Thoracic aorta (tissue), 2 donors: ENCODE data around the gene EXO1. TPM values are rescaled to one million over a fixed set of nuclear protein-coding genes. Genes with fewer than 3 reads are reported as not detected.

ENCODE experiments used
- ATAC-seq: fragments of 150-250 bp; one replicate; pipeline ENCODE4 v1.8.0; 2017; ENCODE audit warnings: low read depth; ENCODE audit not compliant: insufficient number of reproducible peaks, low FRiP score
- DNase-seq: peaks from one replicate; pipeline ENCODE4 v3.0.0-alpha.2; 2020; ENCODE audit warnings: low spot score
- H3K27ac ChIP-seq, 2 donors: fragments of 200-600 bp; sonication (generic); 1 replicate in 1 of 2; 2 replicates in 1 of 2; pipeline ENCODE4 v1.5.1; 2016; ENCODE audit warnings: mild to moderate bottlenecking in 2 of 2, moderate library complexity in 2 of 2
- H3K27me3 ChIP-seq: fragments of 200-600 bp; sonication (generic); replicated peaks from 2 replicates; pipeline ENCODE4 v1.6.0; 2016; ENCODE audit warnings: mild to moderate bottlenecking; ENCODE audit not compliant: insufficient read depth
- H3K36me3 ChIP-seq: fragments of 200-600 bp; sonication (generic); one replicate; pipeline ENCODE4 v1.5.1; 2016
- H3K4me1 ChIP-seq, 2 donors: fragments of 200-600 bp; sonication (generic); 1 replicate in 1 of 2; 2 replicates in 1 of 2; pipeline versions ENCODE4 v1.5.1 to v1.6.0; 2016; ENCODE audit warnings: low read depth in 2 of 2, mild to moderate bottlenecking in 1 of 2; ENCODE audit not compliant: control insufficient read depth in 1 of 2
- H3K4me3 ChIP-seq: fragments of 200-600 bp; sonication (generic); 2 replicates; pipeline ENCODE4 v1.5.1; 2016; ENCODE audit warnings: mild to moderate bottlenecking
- H3K9me3 ChIP-seq: fragments of 200-600 bp; sonication (generic); 2 replicates; pipeline ENCODE4 v1.5.1; 2016
- CTCF ChIP-seq: fragments of 200-600 bp; sonication (generic); IDR thresholded peaks from one replicate; pipeline ENCODE4 v1.5.1; 2019; ENCODE audit warnings: antibody characterized with exemption
- total RNA-seq, 2 donors: library from RNA; depleted of rRNA; stranded (reverse); fragments of >200 nt; gene quantifications; one replicate each; pipeline versions ENCODE4 v1.1.0 to v1.2.3, GENCODE V29; 2016

The EXO1 gene
- total RNA-seq, 2 donors from 2014 or later, result 0.42 TPM; not detected in 1

- DNase-seq (no peak), ATAC-seq (no peak)
- Histone ChIP-seq H3K27ac (no peak overlapping the region), H3K4me1 (no peaks in the 10 kb centered on the region), H3K27me3 (no peaks in the 10 kb centered on the region), H3K9me3 (no peaks in the 10 kb centered on the region), H3K36me3 (no peaks in the 10 kb centered on the region), H3K4me3 (no peak overlapping the region)
- no peak for TF ChIP-seq CTCF
These were observed 8.5 kb upstream of the EXO1 start for GRCh38 chr1:241839369-241839979.

GRCh38 chr1:241840164-241840563 lies 7.8 kb upstream of the EXO1 start:
- no peaks in the 10 kb centered on the region for H3K36me3 ChIP-seq
- no peak overlapping the region for H3K4me3 ChIP-seq
- no peaks in the 10 kb centered on the region for H3K9me3 ChIP-seq
- no peaks in the 10 kb centered on the region for H3K4me1 ChIP-seq
- ATAC-seq, result no peak
- TF ChIP-seq CTCF, result no peak
- H3K27me3 ChIP-seq, result no peaks in the 10 kb centered on the region
- no peak overlapping the region for H3K27ac ChIP-seq
- DNase-seq, result no peak

DNA sequence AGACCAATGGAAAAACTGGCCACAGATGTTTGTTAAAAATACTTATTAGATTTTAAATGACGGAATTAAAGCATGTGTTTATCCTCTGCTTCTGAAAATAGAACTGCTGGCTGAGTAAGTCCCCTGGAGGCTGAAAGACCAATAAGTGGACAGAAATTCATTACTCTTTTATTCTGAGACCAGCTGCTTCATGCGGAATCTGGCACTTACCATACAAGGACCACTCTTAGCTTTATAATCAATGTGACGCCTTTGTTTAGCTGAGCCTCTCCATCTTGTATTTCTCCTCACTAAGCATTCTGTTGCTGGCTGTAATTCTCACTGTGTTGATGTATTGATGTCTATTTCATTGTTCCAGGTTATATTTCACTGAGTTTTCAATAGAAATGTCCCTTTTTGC lies 6.3 kb upstream of the EXO1 start:
- no peak overlapping the region for H3K4me3 ChIP-seq
- no peaks in the 10 kb centered on the region for H3K36me3 ChIP-seq
- no peaks in the 10 kb centered on the region for H3K27me3 ChIP-seq
- no peaks in the 10 kb centered on the region for H3K4me1 ChIP-seq
- no peak for DNase-seq
- no peak overlapping the region for H3K27ac ChIP-seq
- no peak for ATAC-seq
- H3K9me3 ChIP-seq, result no peaks in the 10 kb centered on the region
- TF ChIP-seq CTCF, result no peak

GRCh38 chr1:241842565-241842964 lies 5.4 kb upstream of the EXO1 start:
- H3K36me3 ChIP-seq, result no peaks in the 10 kb centered on the region
- H3K27ac ChIP-seq, result no peak overlapping the region
- H3K4me1 ChIP-seq, result no peaks in the 10 kb centered on the region
- no peaks in the 10 kb centered on the region for H3K9me3 ChIP-seq
- no peak for TF ChIP-seq CTCF
- DNase-seq, result no peak
- no peak for ATAC-seq
- no peaks in the 10 kb centered on the region for H3K27me3 ChIP-seq
- no peak overlapping the region for H3K4me3 ChIP-seq

DNA sequence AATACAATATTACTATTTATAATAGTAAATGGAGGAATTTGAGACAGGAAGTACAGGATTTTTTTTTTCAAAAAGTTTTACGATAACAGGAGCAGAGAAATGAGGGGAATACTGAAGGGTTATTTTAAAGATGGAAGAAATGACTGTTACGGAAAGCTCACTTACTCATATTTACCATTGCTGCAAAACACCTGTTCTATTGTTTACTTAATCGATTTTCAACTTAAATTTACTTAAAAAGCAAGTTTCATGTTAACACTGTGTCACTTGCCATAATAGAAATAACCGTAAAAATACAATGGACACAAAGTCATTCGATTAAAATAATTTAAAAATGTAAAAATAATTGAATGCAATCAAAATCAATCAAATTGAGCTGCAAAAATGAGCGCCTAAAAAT lies 3.4 kb upstream of the EXO1 start:
- no peaks in the 10 kb centered on the region for H3K27me3 ChIP-seq
- DNase-seq, result no peak
- H3K4me1 ChIP-seq, result peaks cover 5 to 6% of the 10 kb centered on the region in 2 donors
- no peaks in the 10 kb centered on the region for H3K36me3 ChIP-seq
- ATAC-seq, result no peak
- no peaks in the 10 kb centered on the region for H3K9me3 ChIP-seq
- no peak overlapping the region for H3K27ac ChIP-seq
- H3K4me3 ChIP-seq, result no peak overlapping the region
- TF ChIP-seq CTCF, result no peak
